MCF 10A (cell line): ENCODE data around the gene ABCC1. TPM values are rescaled to one million over a fixed set of nuclear protein-coding genes. Genes with fewer than 3 reads are reported as not detected.

Experiments used
- BruUV-seq: library from RNA; stranded (reverse); fragments of 400-500 nt; replicated peaks from 2 replicates; lab custom pipeline; 2021; lab: Mats Ljungman, UMichigan
- CTCF ChIA-PET: fragments of 300-600 bp; sonication (Branson Sonifier 250); formaldehyde crosslinking; extraction: SDS; loops from one replicate; lab custom pipeline; 2021; ENCODE audit warnings: antibody characterized with exemption, inconsistent platforms; lab: Yijun Ruan, JAX
- POLR2A ChIA-PET: fragments of 300-600, 350-650 bp; sonication (Branson Sonifier 250); formaldehyde crosslinking; extraction: SDS; loops from one replicate; lab custom pipeline; 2020; ENCODE audit warnings: antibody characterized with exemption, inconsistent platforms; lab: Yijun Ruan, JAX
- DNase-seq: peaks from one replicate; pipeline ENCODE4 v3.0.0-alpha.2; 2018; ENCODE audit not compliant: unreplicated experiment
- H3K27ac Mint-ChIP-seq: one replicate; pipeline ENCODE4 v1.8.0; 2022; ENCODE audit warnings: mild to moderate bottlenecking, low read depth, mixed read lengths; ENCODE audit not compliant: unreplicated experiment
- H3K27me3 Mint-ChIP-seq: one replicate; pipeline ENCODE4 v1.8.0; 2022; ENCODE audit warnings: mixed read lengths; ENCODE audit not compliant: insufficient read depth, unreplicated experiment
- H3K36me3 Mint-ChIP-seq: one replicate; pipeline ENCODE4 v1.8.0; 2022; ENCODE audit warnings: mild to moderate bottlenecking, moderate library complexity, mixed read lengths; ENCODE audit not compliant: insufficient read depth, unreplicated experiment
- H3K4me1 Mint-ChIP-seq: one replicate; pipeline ENCODE4 v1.8.0; 2022; ENCODE audit warnings: mixed read lengths; ENCODE audit not compliant: insufficient read depth, unreplicated experiment
- H3K4me3 Mint-ChIP-seq: one replicate; pipeline ENCODE4 v1.8.0; 2022; ENCODE audit warnings: mild to moderate bottlenecking, moderate library complexity, mixed read lengths; ENCODE audit not compliant: unreplicated experiment
- H3K9me3 Mint-ChIP-seq: one replicate; pipeline ENCODE4 v1.8.0; 2022; ENCODE audit warnings: mixed read lengths; ENCODE audit not compliant: unreplicated experiment
- intact Hi-C: fragments of 100-400 bp; cut with micrococcal nuclease; formaldehyde crosslinking; loops from 2 replicates; pipeline ENCODE4 v1.14.1; 2022
- total RNA-seq: library from RNA; stranded (reverse); gene quantifications from 2 replicates; pipeline ENCODE4 v1.2.3, GENCODE V29; 2022
- TF ChIP-seq, protein P1 (sequence below): fragments of 200-600 bp; IDR thresholded peaks from one replicate; pipeline ENCODE4 v1.8.0; 2022; ENCODE audit warnings: antibody characterized with exemption, mild to moderate bottlenecking; ENCODE audit not compliant: unreplicated experiment

The ABCC1 gene
- total RNA-seq, 1 experiment from 2014 or later, result 72.5 TPM

DNA sequence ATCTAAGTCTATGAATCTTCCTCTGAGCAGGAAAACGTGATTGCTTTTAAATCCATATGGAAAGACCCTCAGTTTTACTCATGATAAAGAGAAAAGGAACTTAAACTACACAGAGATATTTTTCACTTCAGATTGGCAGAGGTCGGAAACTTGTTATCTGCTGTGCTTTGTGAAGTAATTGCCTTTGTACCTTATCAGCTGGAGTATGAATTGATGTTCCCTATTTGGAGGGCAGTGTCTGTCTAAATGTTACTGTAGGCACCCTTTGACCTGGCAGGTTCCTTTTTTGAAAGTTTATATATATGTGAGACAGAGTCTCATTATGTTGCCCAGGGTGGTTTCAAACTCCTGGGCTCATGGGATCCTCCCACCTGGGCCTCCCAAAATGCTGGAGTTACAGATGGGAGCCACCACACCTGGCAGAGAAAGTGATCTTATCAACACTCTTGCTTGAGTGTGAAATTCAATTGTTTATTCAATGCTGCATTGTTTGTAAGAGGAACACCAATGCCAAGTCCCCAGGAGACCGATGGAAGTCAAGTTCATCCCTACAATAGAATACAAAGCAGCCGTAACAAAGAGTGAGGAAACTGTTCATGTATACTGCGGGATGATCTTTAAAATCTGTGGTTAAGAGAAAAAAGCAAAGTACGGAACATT, 52.3 kb downstream of the ABCC1 start:
- H3K4me3 Mint-ChIP-seq, result no peak overlapping the region
- peaks cover 24% of the 10 kb centered on the region for H3K4me1 Mint-ChIP-seq
- DNase-seq, result no peak
- H3K27me3 Mint-ChIP-seq, result no peaks in the 10 kb centered on the region
- TF ChIP-seq, protein P1, sequence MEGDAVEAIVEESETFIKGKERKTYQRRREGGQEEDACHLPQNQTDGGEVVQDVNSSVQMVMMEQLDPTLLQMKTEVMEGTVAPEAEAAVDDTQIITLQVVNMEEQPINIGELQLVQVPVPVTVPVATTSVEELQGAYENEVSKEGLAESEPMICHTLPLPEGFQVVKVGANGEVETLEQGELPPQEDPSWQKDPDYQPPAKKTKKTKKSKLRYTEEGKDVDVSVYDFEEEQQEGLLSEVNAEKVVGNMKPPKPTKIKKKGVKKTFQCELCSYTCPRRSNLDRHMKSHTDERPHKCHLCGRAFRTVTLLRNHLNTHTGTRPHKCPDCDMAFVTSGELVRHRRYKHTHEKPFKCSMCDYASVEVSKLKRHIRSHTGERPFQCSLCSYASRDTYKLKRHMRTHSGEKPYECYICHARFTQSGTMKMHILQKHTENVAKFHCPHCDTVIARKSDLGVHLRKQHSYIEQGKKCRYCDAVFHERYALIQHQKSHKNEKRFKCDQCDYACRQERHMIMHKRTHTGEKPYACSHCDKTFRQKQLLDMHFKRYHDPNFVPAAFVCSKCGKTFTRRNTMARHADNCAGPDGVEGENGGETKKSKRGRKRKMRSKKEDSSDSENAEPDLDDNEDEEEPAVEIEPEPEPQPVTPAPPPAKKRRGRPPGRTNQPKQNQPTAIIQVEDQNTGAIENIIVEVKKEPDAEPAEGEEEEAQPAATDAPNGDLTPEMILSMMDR, result no peak
- ChIA-PET CTCF (interaction anchor here (0.7 to 1.4 kb wide), 2 partner anchors 15 to 56 kb away, joined by 3 to 4 read pairs; no protein-coding TSS in a partner anchor), POLR2A (no interaction called here)
- H3K27ac Mint-ChIP-seq, result no peak overlapping the region
- no peaks in the 10 kb centered on the region for H3K9me3 Mint-ChIP-seq
- intact Hi-C loops, result no loop called here
- peaks cover 10% of the 10 kb centered on the region for H3K36me3 Mint-ChIP-seq
- BruUV-seq, result no TSS peak

DNA sequence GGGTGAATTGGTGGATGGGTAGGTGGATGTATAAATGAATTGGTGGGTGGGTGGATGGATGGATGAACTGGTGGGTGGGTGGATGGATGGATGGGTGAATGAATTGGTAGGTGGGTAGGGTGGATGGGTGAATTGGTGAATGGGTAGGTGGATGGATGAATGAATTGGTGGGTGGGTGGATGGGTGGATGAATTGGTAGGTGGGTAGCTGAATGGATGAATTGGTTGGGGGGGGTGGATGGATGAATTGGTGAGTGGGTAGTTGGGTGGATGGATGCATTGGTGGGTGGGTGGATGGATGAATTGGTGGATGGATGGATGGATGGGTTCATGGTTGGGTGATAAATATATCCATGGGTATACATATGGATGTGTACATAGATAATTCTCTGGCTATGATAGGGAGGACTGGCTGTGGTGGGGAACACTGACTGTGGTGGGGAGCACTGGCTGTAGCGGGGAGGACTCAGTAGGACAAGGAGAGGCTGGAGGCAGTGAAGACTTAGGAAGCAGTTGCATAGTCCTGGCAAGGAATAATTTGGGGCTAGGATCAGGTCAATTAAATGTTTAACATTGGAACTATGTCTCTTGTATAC, 54.4 kb downstream of the ABCC1 start:
- CTCF ChIA-PET, result interaction anchor here (1.2 kb wide), 1 partner anchor 130 kb away, joined by 4 read pairs; no protein-coding TSS in a partner anchor
- H3K4me1 Mint-ChIP-seq, result peaks cover 12% of the 10 kb centered on the region

DNA sequence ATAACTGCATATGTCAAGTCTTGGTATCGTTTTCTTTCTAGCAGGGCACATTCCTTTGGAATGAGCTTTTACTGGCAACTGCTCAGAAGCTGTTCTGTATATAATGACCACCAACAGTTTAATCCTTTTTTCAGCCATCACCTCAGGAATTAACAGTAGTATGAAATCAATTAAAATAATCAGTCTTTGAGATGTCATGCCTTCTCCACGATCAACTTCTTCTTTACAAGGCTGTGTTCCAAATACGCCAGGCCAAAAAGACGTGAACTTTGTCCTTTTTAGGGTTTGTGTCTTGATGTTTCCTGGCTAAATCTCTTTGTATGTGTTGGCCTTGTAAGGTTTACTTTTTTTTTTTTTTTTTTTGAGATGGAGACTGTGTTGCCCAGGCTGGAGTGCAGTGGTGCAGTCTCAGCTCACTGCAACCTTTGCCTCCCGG, 54.9 kb downstream of the ABCC1 start:
- peaks cover 11% of the 10 kb centered on the region for H3K4me1 Mint-ChIP-seq
- intact Hi-C loops, result no loop called here
- TF ChIP-seq, protein P1, result no peak
- H3K27me3 Mint-ChIP-seq, result no peaks in the 10 kb centered on the region
- ChIA-PET CTCF (interaction anchor here (0.5 to 1.2 kb wide), 3 partner anchors 65 to 189 kb away, joined by 4 read pairs; no protein-coding TSS in a partner anchor), POLR2A (no interaction called here)
- BruUV-seq, result no TSS peak
- H3K27ac Mint-ChIP-seq, result peak overlapping the region; percentile 10
- no peak overlapping the region for H3K4me3 Mint-ChIP-seq
- H3K36me3 Mint-ChIP-seq, result peaks cover 17% of the 10 kb centered on the region
- H3K9me3 Mint-ChIP-seq, result no peaks in the 10 kb centered on the region
- no peak for DNase-seq

More for the DNA sequence above, 54.4 kb downstream of the ABCC1 start:
- BruUV-seq, result no TSS peak
- intact Hi-C loops, result no loop called here
- POLR2A ChIA-PET, result no interaction called here
- H3K9me3 Mint-ChIP-seq, result no peaks in the 10 kb centered on the region
- peaks cover 13% of the 10 kb centered on the region for H3K36me3 Mint-ChIP-seq
- H3K27me3 Mint-ChIP-seq, result no peaks in the 10 kb centered on the region
- H3K4me3 Mint-ChIP-seq, result no peak overlapping the region
- no peak for DNase-seq
- TF ChIP-seq, protein P1, result no peak
- H3K27ac Mint-ChIP-seq, result peak overlapping the region; percentile 10

DNA sequence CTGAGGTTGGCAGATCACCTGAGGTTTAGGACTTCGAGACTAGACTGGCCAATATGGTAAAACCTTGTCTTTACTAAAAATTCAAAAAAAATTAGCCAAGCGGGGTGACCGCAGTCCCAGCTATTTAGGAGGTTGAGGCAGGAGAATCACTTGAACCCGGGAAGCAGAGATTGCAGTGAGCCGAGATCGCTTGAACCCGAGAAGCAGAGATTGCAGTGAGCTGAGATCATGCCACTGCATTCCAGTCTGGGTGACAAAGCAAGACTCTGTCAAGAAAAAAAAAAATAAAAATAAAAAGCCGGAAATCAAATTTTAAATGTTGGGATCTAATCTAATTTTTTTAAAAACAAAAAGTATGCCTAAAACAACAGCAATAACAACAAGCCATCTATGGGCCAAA, 56.3 kb downstream of the ABCC1 start:
- Mint-ChIP-seq H3K36me3 (peaks cover 30% of the 10 kb centered on the region), H3K27me3 (no peaks in the 10 kb centered on the region), H3K4me3 (no peak overlapping the region), H3K4me1 (peaks cover 11% of the 10 kb centered on the region), H3K27ac (no peak overlapping the region), H3K9me3 (no peaks in the 10 kb centered on the region)
- ChIA-PET CTCF (interaction anchor here (0.6 kb wide), 1 partner anchor 11 kb away, joined by 5 read pairs; no protein-coding TSS in a partner anchor), POLR2A (no interaction called here)
- no TSS peak for BruUV-seq
- TF ChIP-seq, protein P1, result no peak
- intact Hi-C loops, result no loop called here
- no peak for DNase-seq
